ENCODE measurements around the gene KIF20B. TPM values are rescaled to one million over a fixed set of nuclear protein-coding genes. Genes with fewer than 3 reads are reported as not detected.

KIF20B gene
- total and polyA plus RNA-seq, 2 of the 13 experiments (the other 11 are each of a cell fraction or from before 2014, with no cell fraction given), result 3.5 to 38.6 TPM

DNA sequence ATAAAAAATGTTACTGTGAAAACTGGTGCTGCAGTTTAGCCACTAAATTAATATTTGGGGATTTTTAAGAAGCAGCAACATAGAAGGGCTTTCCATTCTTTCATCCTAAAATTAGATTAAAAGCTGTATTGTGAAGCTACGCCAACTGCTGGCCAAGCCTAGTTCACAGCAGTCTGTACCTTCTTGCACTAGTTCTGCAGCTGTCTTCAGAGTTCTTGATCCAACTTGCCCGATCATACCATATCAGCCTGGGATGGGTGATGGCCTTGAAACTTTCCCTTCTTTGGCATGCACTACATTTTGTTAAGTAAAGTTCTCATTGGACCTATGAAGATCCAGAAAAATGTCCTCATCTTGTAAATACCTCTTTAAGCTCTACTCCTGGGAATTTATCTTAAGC lies 36.1 kb upstream of the KIF20B start:
- H3K27me3 ChIP-seq (ENCODE audit: control insufficient read depth in 1 of 2, insufficient read depth in 2 of 2, low read length in 2 of 2), result no peaks in the 10 kb centered on the region
- no peak overlapping the region for H2AFZ ChIP-seq (ENCODE audit: low read length)
- DNase-seq (ENCODE audit: low spot score) (no peak), FAIRE-seq (no peak), ATAC-seq (no peak)
- H3K27ac ChIP-seq (ENCODE audit: extremely low read length, insufficient read depth, low read length), result no peak overlapping the region
- H3K9ac ChIP-seq (ENCODE audit: insufficient read depth, low read depth, low read length), result no peak overlapping the region
- no peak overlapping the region for H3K4me2 ChIP-seq (ENCODE audit: low read depth, low read length)
- ChIA-PET POLR2A (interaction anchor here (1.3 to 1.5 kb wide), 2 partner anchors 22 to 36 kb away, joined by 3 to 4 read pairs; partner anchors contain the start of gene KIF20B), CTCF (ENCODE audit: low intra/inter-chr PET ratio, low total read pairs) (no interaction called here)
- 87% methylated on average over 2 of the region's 2 CpGs for WGBS (ENCODE audit: low lambda C conversion rate)
- no peaks in the 10 kb centered on the region for H3K36me3 ChIP-seq (replicated peaks in 1 of 2; ENCODE audit: control insufficient read depth in 1 of 2, insufficient read depth in 2 of 2, low read length in 2 of 2)
- no peaks in the 10 kb centered on the region for H3K79me2 ChIP-seq (ENCODE audit: insufficient read depth, low read length)
- H3K9me3 ChIP-seq (ENCODE audit: low read length), result no peaks in the 10 kb centered on the region
- BruUV-seq (replicated peaks), result no TSS peak
- no peak overlapping the region for H3K4me3 ChIP-seq (replicated peaks in 1 of 3; ENCODE audit: insufficient read depth in 1 of 3, low read depth in 2 of 3, low read length in 3 of 3)
- in situ Hi-C loops (cut with HindIII; ENCODE audit: extremely low pct_ligation_motif_present, low pct_unique_long_range_greater_than_20kb), result no loop called here
- no peaks in the 10 kb centered on the region for H4K20me1 ChIP-seq (ENCODE audit: insufficient read depth, low read length)
- H3K4me1 ChIP-seq (ENCODE audit: insufficient read depth, low read length), result peaks cover 26% of the 10 kb centered on the region
- intact Hi-C loops (cut with micrococcal nuclease; ENCODE audit: unreplicated experiment), result no loop called here
- TF ChIP-seq SOX5 (CRISPR knock-in tag; IDR thresholded peaks at IDR 0.05; ENCODE audit: borderline replicate concordance), result no peak
- TF ChIP-seq, protein P1, sequence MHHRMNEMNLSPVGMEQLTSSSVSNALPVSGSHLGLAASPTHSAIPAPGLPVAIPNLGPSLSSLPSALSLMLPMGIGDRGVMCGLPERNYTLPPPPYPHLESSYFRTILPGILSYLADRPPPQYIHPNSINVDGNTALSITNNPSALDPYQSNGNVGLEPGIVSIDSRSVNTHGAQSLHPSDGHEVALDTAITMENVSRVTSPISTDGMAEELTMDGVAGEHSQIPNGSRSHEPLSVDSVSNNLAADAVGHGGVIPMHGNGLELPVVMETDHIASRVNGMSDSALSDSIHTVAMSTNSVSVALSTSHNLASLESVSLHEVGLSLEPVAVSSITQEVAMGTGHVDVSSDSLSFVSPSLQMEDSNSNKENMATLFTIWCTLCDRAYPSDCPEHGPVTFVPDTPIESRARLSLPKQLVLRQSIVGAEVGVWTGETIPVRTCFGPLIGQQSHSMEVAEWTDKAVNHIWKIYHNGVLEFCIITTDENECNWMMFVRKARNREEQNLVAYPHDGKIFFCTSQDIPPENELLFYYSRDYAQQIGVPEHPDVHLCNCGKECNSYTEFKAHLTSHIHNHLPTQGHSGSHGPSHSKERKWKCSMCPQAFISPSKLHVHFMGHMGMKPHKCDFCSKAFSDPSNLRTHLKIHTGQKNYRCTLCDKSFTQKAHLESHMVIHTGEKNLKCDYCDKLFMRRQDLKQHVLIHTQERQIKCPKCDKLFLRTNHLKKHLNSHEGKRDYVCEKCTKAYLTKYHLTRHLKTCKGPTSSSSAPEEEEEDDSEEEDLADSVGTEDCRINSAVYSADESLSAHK (CRISPR knock-in tag; IDR thresholded peaks at IDR 0.05; ENCODE audit: borderline replicate concordance), result no peak
- TF ChIP-seq SMAD1 (CRISPR knock-in tag; IDR thresholded peaks at IDR 0.05; ENCODE audit: borderline replicate concordance, low read depth), result no peak
- no peak for TF ChIP-seq SNAI1 (CRISPR knock-in tag; IDR thresholded peaks at IDR 0.05; ENCODE audit: borderline replicate concordance)
- no peak for TF ChIP-seq CCDC6 (CRISPR knock-in tag; IDR thresholded peaks at IDR 0.05)
- TF ChIP-seq ZFAT (CRISPR knock-in tag; conservative IDR thresholded peaks at IDR 0.05), result no peak
- TF ChIP-seq, protein P2, sequence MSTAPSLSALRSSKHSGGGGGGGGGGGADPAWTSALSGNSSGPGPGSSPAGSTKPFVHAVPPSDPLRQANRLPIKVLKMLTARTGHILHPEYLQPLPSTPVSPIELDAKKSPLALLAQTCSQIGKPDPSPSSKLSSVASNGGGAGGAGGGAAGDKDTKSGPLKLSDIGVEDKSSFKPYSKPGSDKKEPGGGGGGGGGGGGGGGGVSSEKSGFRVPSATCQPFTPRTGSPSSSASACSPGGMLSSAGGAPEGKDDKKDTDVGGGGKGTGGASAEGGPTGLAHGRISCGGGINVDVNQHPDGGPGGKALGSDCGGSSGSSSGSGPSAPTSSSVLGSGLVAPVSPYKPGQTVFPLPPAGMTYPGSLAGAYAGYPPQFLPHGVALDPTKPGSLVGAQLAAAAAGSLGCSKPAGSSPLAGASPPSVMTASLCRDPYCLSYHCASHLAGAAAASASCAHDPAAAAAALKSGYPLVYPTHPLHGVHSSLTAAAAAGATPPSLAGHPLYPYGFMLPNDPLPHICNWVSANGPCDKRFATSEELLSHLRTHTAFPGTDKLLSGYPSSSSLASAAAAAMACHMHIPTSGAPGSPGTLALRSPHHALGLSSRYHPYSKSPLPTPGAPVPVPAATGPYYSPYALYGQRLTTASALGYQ (CRISPR knock-in tag; IDR thresholded peaks at IDR 0.05), result no peak
- no peak for TF ChIP-seq ZBTB43 (CRISPR knock-in tag; conservative IDR thresholded peaks at IDR 0.05)
- TF ChIP-seq, protein P3, sequence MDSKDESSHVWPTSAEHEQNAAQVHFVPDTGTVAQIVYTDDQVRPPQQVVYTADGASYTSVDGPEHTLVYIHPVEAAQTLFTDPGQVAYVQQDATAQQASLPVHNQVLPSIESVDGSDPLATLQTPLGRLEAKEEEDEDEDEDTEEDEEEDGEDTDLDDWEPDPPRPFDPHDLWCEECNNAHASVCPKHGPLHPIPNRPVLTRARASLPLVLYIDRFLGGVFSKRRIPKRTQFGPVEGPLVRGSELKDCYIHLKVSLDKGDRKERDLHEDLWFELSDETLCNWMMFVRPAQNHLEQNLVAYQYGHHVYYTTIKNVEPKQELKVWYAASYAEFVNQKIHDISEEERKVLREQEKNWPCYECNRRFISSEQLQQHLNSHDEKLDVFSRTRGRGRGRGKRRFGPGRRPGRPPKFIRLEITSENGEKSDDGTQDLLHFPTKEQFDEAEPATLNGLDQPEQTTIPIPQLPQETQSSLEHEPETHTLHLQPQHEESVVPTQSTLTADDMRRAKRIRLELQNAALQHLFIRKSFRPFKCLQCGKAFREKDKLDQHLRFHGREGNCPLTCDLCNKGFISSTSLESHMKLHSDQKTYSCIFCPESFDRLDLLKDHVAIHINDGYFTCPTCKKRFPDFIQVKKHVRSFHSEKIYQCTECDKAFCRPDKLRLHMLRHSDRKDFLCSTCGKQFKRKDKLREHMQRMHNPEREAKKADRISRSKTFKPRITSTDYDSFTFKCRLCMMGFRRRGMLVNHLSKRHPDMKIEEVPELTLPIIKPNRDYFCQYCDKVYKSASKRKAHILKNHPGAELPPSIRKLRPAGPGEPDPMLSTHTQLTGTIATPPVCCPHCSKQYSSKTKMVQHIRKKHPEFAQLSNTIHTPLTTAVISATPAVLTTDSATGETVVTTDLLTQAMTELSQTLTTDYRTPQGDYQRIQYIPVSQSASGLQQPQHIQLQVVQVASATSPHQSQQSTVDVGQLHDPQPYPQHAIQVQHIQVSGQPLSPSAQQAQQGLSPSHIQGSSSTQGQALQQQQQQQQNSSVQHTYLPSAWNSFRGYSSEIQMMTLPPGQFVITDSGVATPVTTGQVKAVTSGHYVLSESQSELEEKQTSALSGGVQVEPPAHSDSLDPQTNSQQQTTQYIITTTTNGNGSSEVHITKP (CRISPR knock-in tag; IDR thresholded peaks at IDR 0.05; ENCODE audit: low read depth), result no peak
- no peak for TF ChIP-seq ZNF768 (CRISPR knock-in tag; IDR thresholded peaks at IDR 0.05)
- no peak for TF ChIP-seq ARNT2 (CRISPR knock-in tag; IDR thresholded peaks at IDR 0.05; ENCODE audit: low read depth)
- TF ChIP-seq TCF7 (IDR thresholded peaks at IDR 0.05; ENCODE audit: low read depth), result no peak
- TF ChIP-seq HDAC2 (CRISPR knock-in tag; IDR thresholded peaks at IDR 0.05), result no peak
- no peak for TF ChIP-seq POLR2A (IDR thresholded peaks at IDR 0.05; ENCODE audit: insufficient read depth in 1 of 2, low read depth in 2 of 2, low read length in 2 of 2)
- TF ChIP-seq JARID2 (CRISPR knock-in tag; IDR thresholded peaks at IDR 0.05; ENCODE audit: insufficient replicate concordance), result no peak
- no peak for TF ChIP-seq CENPT (CRISPR knock-in tag; IDR thresholded peaks at IDR 0.05; ENCODE audit: low read depth)
- TF ChIP-seq ZNF607 (CRISPR knock-in tag; IDR thresholded peaks at IDR 0.05; ENCODE audit: borderline replicate concordance), result no peak
